HCT116 (cell line): ENCODE results near the gene RBM33. TPM values are rescaled to one million over a fixed set of nuclear protein-coding genes. Genes with fewer than 3 reads are reported as not detected.

ENCODE experiments used
- ATAC-seq: fragments of 200-7000 bp; cut with Tn5 transposase; 2 replicates; pipeline ENCODE4 v1.9.1; 2020; ENCODE audit warnings: mild to moderate bottlenecking, moderate library complexity
- BruUV-seq: library from RNA; stranded (reverse); fragments of 400-500 nt; replicated peaks from 2 replicates; lab custom pipeline; 2021; lab: Mats Ljungman, UMichigan
- CTCF ChIA-PET: fragments of 300-600 bp; sonication (Branson Sonifier 250); formaldehyde crosslinking; loops from one replicate; lab custom pipeline; 2021; ENCODE audit warnings: antibody characterized with exemption; lab: Charles Lee
- POLR2A ChIA-PET: fragments of 300-600, 350-600 bp; sonication (Branson Sonifier 250); formaldehyde crosslinking; loops from one replicate; lab custom pipeline; 2021; ENCODE audit warnings: antibody characterized with exemption; lab: Charles Lee
- RAD21 ChIA-PET, 2 experiments: fragments of 300-600 bp; sonication (Branson Sonifier 250); formaldehyde crosslinking; loops; one replicate each; lab custom pipeline; 2023; ENCODE audit warnings: low total read pairs in 2 of 2; ENCODE audit not compliant: uncharacterized antibody in 2 of 2, unreplicated experiment in 2 of 2, low non-redundant PET in 1 of 2; lab: Charles Lee
- DNase-seq: peaks from one replicate; pipeline ENCODE4 v3.0.0-alpha.2; 2010; ENCODE audit warnings: low read depth, low spot score
- H2AFZ ChIP-seq: fragments of 200-600 bp; shearing (Covaris generic), sonication (generic); 2 replicates; pipeline ENCODE4 v1.6.1; 2017; ENCODE audit warnings: low read depth, mixed run types, mixed read lengths, antibody characterized with exemption, low read length; ENCODE audit not compliant: poor library complexity, severe bottlenecking
- H3K27ac ChIP-seq: 2 replicates; pipeline ENCODE4 v1.5.1; 2012; ENCODE audit warnings: low read depth, low read length
- H3K27me3 ChIP-seq: fragments of 200-600 bp; sonication (generic); 2 replicates; pipeline ENCODE4 v1.6.1; 2016; ENCODE audit warnings: mixed run types, low read length, mixed read lengths; ENCODE audit not compliant: insufficient read depth
- H3K36me3 ChIP-seq, 2 experiments: fragments of 200-500 bp in 1 of 2; fragments of 200-600 bp in 1 of 2; sonication (Bioruptor generic) in 1 of 2; sonication (generic) in 1 of 2; 2 replicates each; pipeline versions ENCODE4 v1.5.1 to v1.6.1; 2014 to 2016; ENCODE audit warnings: low read length in 2 of 2, inconsistent platforms in 1 of 2, mixed read lengths in 1 of 2, mixed run types in 1 of 2; ENCODE audit not compliant: insufficient read depth in 2 of 2, control insufficient read depth in 1 of 2
- H3K4me1 ChIP-seq, 2 experiments: fragments of 200-600 bp in 1 of 2; sonication (generic) in 1 of 2; 2 replicates each; pipeline versions ENCODE4 v1.5.1 to v1.6.1; 2012 to 2017; ENCODE audit warnings: low read length in 2 of 2, inconsistent platforms in 1 of 2, mild to moderate bottlenecking in 1 of 2, mixed read lengths in 1 of 2, mixed run types in 1 of 2, moderate library complexity in 1 of 2; ENCODE audit not compliant: insufficient read depth in 2 of 2, control insufficient read depth in 1 of 2
- H3K4me2 ChIP-seq: fragments of 200-600 bp; sonication (generic); 2 replicates; pipeline ENCODE4 v1.6.1; 2017; ENCODE audit warnings: mixed run types, low read length, mixed read lengths
- H3K4me3 ChIP-seq, 2 experiments: fragments of 200-600 bp in 1 of 2; sonication (generic) in 1 of 2; replicated peaks in 1 of 2; 2 replicates each; pipeline ENCODE4 v1.5.1; 2011 to 2016; ENCODE audit warnings: low read length in 2 of 2, control low read depth in 1 of 2, low read depth in 1 of 2, mild to moderate bottlenecking in 1 of 2, mixed read lengths in 1 of 2, mixed run types in 1 of 2
- H3K79me2 ChIP-seq: fragments of 200-600 bp; sonication (generic); 2 replicates; pipeline ENCODE4 v1.6.1; 2017; ENCODE audit warnings: mild to moderate bottlenecking, mixed run types, low read length, moderate library complexity, mixed read lengths; ENCODE audit not compliant: insufficient read depth
- H3K9ac ChIP-seq: fragments of 200-600 bp; sonication (generic); 2 replicates; pipeline ENCODE4 v1.6.1; 2016; ENCODE audit warnings: low read length, mixed read lengths
- H3K9me2 ChIP-seq: fragments of 200-600 bp; sonication (generic), shearing (Covaris generic); 2 replicates; pipeline ENCODE4 v1.6.1; 2017; ENCODE audit warnings: mixed run types, mild to moderate bottlenecking, moderate library complexity; ENCODE audit not compliant: insufficient read depth
- H3K9me3 ChIP-seq, 2 experiments: fragments of 200-500 bp in 1 of 2; fragments of 200-600 bp in 1 of 2; sonication (Bioruptor generic) in 1 of 2; sonication (generic) in 1 of 2; 2 replicates each; pipeline ENCODE4 v1.6.1; 2014 to 2017; ENCODE audit warnings: low read length in 2 of 2, mixed read lengths in 2 of 2, inconsistent platforms in 1 of 2, low read depth in 1 of 2, mild to moderate bottlenecking in 1 of 2, mixed run types in 1 of 2, moderate library complexity in 1 of 2; ENCODE audit not compliant: control insufficient read depth in 1 of 2, insufficient read depth in 1 of 2
- H4K20me1 ChIP-seq: fragments of 200-600 bp; sonication (generic), shearing (Covaris generic); 2 replicates; pipeline ENCODE4 v1.6.1; 2017; ENCODE audit warnings: mixed run types, mild to moderate bottlenecking, moderate library complexity; ENCODE audit not compliant: insufficient read depth
- ATF3 ChIP-seq: IDR thresholded peaks from 2 replicates; pipeline ENCODE4 v1.6.1; 2012
- CBX3 ChIP-seq: IDR thresholded peaks from 2 replicates; pipeline ENCODE4 v1.6.1; 2012; ENCODE audit warnings: low read depth
- CTCF ChIP-seq, 3 experiments: fragments of 200-600 bp in 1 of 3; sonication (generic) in 1 of 3; IDR thresholded peaks in 2 of 3; conservative IDR thresholded peaks in 1 of 3; 2 replicates each; pipeline ENCODE4 v1.5.1; 2012 to 2017; ENCODE audit warnings: low read depth in 2 of 3, low read length in 2 of 3, antibody characterized with exemption in 1 of 3, borderline replicate concordance in 1 of 3, control low read depth in 1 of 3, mild to moderate bottlenecking in 1 of 3, mixed read lengths in 1 of 3, mixed run types in 1 of 3, moderate library complexity in 1 of 3; ENCODE audit not compliant: insufficient read depth in 1 of 3
- EGR1 ChIP-seq: IDR thresholded peaks from 2 replicates; pipeline ENCODE4 v1.6.1; 2012; ENCODE audit warnings: low read depth
- EZH2 ChIP-seq: fragments of 200-600 bp; sonication (generic); IDR thresholded peaks from 2 replicates; pipeline ENCODE4 v1.6.1; 2017; ENCODE audit warnings: antibody characterized with exemption, mixed run types
- EZH2phosphoT487 ChIP-seq: fragments of 200-600 bp; IDR thresholded peaks from 2 replicates; pipeline ENCODE4 v1.6.1; 2018; ENCODE audit warnings: antibody characterized with exemption, borderline replicate concordance
- FOSL1 ChIP-seq: IDR thresholded peaks from 2 replicates; pipeline ENCODE4 v1.6.1; 2012; ENCODE audit warnings: low read depth
- JUND ChIP-seq: IDR thresholded peaks from 2 replicates; pipeline ENCODE4 v1.6.1; 2012
- POLR2A ChIP-seq: IDR thresholded peaks from 2 replicates; pipeline ENCODE4 v1.7.0; 2011; ENCODE audit warnings: borderline replicate concordance; ENCODE audit not compliant: insufficient read depth, insufficient read length; ENCODE audit errors: extremely low read depth
- POLR2AphosphoS5 ChIP-seq: IDR thresholded peaks from 2 replicates; pipeline ENCODE4 v1.6.1; 2011; ENCODE audit warnings: mild to moderate bottlenecking, low read depth, low read length, moderate library complexity
- RAD21 ChIP-seq: IDR thresholded peaks from 2 replicates; pipeline ENCODE4 v1.6.1; 2012; ENCODE audit warnings: low read depth, mild to moderate bottlenecking
- REST ChIP-seq: IDR thresholded peaks from 2 replicates; pipeline ENCODE4 v1.6.1; 2012; ENCODE audit warnings: low read depth
- SIN3A ChIP-seq: IDR thresholded peaks from 2 replicates; pipeline ENCODE4 v1.6.1; 2012; ENCODE audit warnings: low read depth
- SP1 ChIP-seq: IDR thresholded peaks from 2 replicates; pipeline ENCODE4 v1.6.1; 2012; ENCODE audit warnings: low read depth
- SRF ChIP-seq: IDR thresholded peaks from 2 replicates; pipeline ENCODE4 v1.6.1; 2012; ENCODE audit warnings: low read depth
- ZNF274 ChIP-seq: fragments of 200-500 bp; sonication (Bioruptor generic); IDR thresholded peaks from 2 replicates; pipeline ENCODE4 v1.6.1; 2014; ENCODE audit warnings: mild to moderate bottlenecking, low read depth, low read length, inconsistent platforms
- intact Hi-C: fragments of 100-400 bp; cut with micrococcal nuclease; formaldehyde crosslinking; loops from 2 replicates; pipeline ENCODE4 v1.10.0; 2022
- total RNA-seq: library from RNA; stranded (reverse); gene quantifications from one replicate; pipeline ENCODE4 v1.2.1, GENCODE V29; 2021; ENCODE audit not compliant: unreplicated experiment

RBM33 gene
- total RNA-seq, 1 experiment from 2014 or later = 64.3 TPM

- Histone ChIP-seq H3K9me3 (no peaks in the 10 kb centered on the region), H3K27ac (no peak overlapping the region), H3K4me2 (no peak overlapping the region), H3K4me3 (no peak overlapping the region), H3K79me2 (peaks cover 85% of the 10 kb centered on the region), H3K9me2 (no peaks in the 10 kb centered on the region), H4K20me1 (no peaks in the 10 kb centered on the region; the same call in 1 of the 2 replicates), H2AFZ (no peak overlapping the region), H3K4me1 (no peaks in the 10 kb centered on the region), H3K36me3 (no peaks in the 10 kb centered on the region; a peak in 1 of 4 replicates), H3K9ac (no peak overlapping the region), H3K27me3 (no peaks in the 10 kb centered on the region)
- ChIA-PET RAD21 (no interaction called here), POLR2A (no interaction called here), CTCF (no interaction called here)
- intact Hi-C loops = no loop called here
- DNase-seq (no peak), ATAC-seq (no peak)
- no TSS peak for BruUV-seq
- TF ChIP-seq SIN3A (no peak), SRF (no peak), EZH2 (no peak), FOSL1 (no peak), ATF3 (no peak), CBX3 (no peak), EZH2phosphoT487 (no peak)
Measured at GRCh38 chr7:155754165-155754564, 109.7 kb downstream of the RBM33 start.

- ATAC-seq (no peak), DNase-seq (no peak)
- Histone ChIP-seq H3K4me2 (no peak overlapping the region), H3K9me3 (no peaks in the 10 kb centered on the region), H3K4me1 (no peaks in the 10 kb centered on the region), H2AFZ (no peak overlapping the region), H3K79me2 (peaks cover 83% of the 10 kb centered on the region), H3K9ac (no peak overlapping the region), H3K4me3 (no peak overlapping the region), H3K27ac (no peak overlapping the region), H4K20me1 (no peaks in the 10 kb centered on the region; the same call in 1 of the 2 replicates), H3K27me3 (no peaks in the 10 kb centered on the region), H3K36me3 (no peaks in the 10 kb centered on the region; a peak in 1 of 4 replicates), H3K9me2 (no peaks in the 10 kb centered on the region)
- intact Hi-C loops = no loop called here
- RAD21 ChIA-PET = no interaction called here
- POLR2A ChIA-PET = no interaction called here
- TF ChIP-seq REST (no peak), JUND (no peak), SRF (no peak), RAD21 (no peak), CTCF (IDR thresholded peaks at IDR 0.05 in 2 of 3, conservative IDR thresholded peaks at IDR 0.05 in 1 of 3; ENCODE audit: borderline replicate concordance in 1 of 3, insufficient read depth in 1 of 3, low read depth in 2 of 3, low read length in 2 of 3) (no peak), SP1 (no peak), ZNF274 (no peak), POLR2A (no peak), FOSL1 (no peak), ATF3 (no peak), EGR1 (no peak), CBX3 (no peak), POLR2AphosphoS5 (no peak), EZH2phosphoT487 (no peak)
- no TSS peak for BruUV-seq
- CTCF ChIA-PET = no interaction called here
Measured at GRCh38 chr7:155755026-155755425, 110.6 kb downstream of the RBM33 start.
